ENCODE results near the gene ACSL1.

Gene ACSL1

DNA sequence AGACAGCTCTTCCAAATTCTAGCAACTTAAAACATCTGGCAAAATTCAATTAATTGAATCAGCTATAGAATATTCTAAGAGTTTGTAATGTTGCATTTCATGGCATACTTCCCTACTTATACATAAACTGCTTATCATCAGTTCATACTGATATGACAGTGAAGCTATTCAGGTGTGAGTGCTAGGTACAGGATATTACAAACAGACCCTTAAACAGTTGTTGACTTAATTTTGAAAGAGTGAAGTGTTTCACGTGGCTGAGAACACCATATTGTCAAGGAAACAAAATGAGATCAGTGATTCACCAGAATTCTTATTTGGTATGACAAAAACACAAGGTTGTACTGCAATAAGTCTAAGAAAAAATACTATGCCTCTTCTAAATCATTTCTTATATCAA is 119.3 kb downstream of the ACSL1 start:
- in situ Hi-C loops (cut with HindIII; ENCODE audit: low pct_ligation_motif_present, low pct_unique_long_range_greater_than_20kb, low sequenced_read_pairs) = no loop called here
- DNase-seq = no peak

DNA sequence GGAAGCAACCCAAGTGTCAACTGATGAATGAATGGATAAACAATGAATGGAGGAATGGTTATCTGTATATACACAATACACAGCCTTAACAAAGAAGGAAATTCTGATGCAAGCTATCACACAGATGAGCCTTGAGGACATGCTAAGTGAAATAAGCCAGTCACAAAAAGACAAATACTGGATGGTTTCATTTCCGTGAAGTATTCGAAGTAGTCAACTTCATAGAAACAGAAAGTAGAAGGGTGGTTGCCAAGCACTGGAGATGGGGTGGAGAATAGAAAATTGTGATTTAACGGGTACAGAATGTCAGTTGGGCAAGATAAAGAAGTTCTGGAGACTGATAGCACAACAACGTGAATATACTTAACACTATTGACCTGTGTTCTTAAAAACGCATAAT is 120.1 kb downstream of the ACSL1 start:
- no peak for DNase-seq
- in situ Hi-C loops (cut with HindIII; ENCODE audit: low pct_ligation_motif_present, low pct_unique_long_range_greater_than_20kb, low sequenced_read_pairs) = no loop called here
